Measurements from ENCODE around the gene PSMB11.

DNA sequence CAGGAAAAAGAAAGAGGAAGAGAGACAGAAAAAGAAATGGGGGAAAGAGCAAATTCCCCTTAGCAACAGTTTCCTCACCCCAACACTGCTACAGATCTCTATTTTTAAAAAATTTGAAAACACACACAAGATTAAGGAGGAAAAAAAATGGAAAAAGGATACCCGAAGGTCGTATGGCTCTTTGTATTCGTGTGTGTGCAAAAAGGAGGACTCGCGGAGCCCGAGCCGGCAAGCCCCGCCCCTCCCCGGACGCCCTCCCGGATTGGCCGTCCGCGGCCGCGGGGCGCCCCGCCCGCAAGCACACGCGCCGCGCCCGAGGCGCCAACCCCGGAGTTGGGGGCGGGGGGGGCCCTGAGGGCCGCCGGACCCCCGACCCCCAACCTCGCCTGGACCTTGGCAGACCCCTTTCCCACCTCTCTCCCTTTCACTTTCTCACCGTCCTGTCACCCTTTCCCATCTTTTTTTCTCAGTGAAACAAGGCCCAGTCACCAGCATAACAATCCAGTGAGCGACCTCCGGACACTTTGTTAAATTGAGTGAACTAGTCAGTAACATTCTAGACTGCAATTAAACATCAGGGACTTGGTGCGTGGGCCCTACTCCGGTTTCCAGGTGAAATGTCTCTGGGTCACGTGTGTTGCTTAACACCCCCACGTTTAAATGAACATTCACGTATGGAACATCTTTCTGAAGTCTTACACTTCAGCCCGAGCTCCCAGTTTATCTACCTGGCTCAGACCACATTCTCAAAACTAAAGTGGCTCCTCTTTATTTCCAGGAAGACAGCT lies 31.9 kb upstream of the PSMB11 start, which contains the start of gene C14orf93:
- TF ChIP-seq GATA2 (IDR thresholded peaks at IDR 0.05; ENCODE audit: low read depth, low read length) (no peak), GATA3 (IDR thresholded peaks at IDR 0.05; ENCODE audit: low read depth, low read length) (no peak)

Data from SH-SY5Y (cell line).